Small intestine (tissue), 7 donors: Measurements from ENCODE around the gene RAD51B. TPM values are rescaled to one million over a fixed set of nuclear protein-coding genes. Genes with fewer than 3 reads are reported as not detected.

Experiments used
- DNase-seq, 2 donors: peaks; one replicate each; pipeline versions ENCODE4 v3.0.0 to v3.0.0-alpha.2; 2013
- FAIRE-seq: peaks from 2 replicates; lab custom pipeline; 2012; peaks lifted over from hg19 to GRCh38; lab: Jason Lieb, UNC
- H3K27ac ChIP-seq, 3 donors: one replicate each; pipeline ENCODE4 v1.5.1; 2013; ENCODE audit warnings: low read length in 2 of 3, mild to moderate bottlenecking in 2 of 3, control low read depth in 1 of 3, inconsistent platforms in 1 of 3, low read depth in 1 of 3, moderate library complexity in 1 of 3
- H3K27me3 ChIP-seq, 3 donors: one replicate each; pipeline ENCODE4 v1.6.1; 2013; ENCODE audit warnings: low read length in 3 of 3, inconsistent platforms in 1 of 3; ENCODE audit not compliant: control insufficient read depth in 3 of 3, insufficient read depth in 3 of 3
- H3K36me3 ChIP-seq, 3 donors: one replicate each; pipeline ENCODE4 v1.6.1; 2013; ENCODE audit warnings: low read length in 3 of 3, inconsistent platforms in 1 of 3, low read depth in 1 of 3, mild to moderate bottlenecking in 1 of 3, moderate library complexity in 1 of 3; ENCODE audit not compliant: control insufficient read depth in 3 of 3, insufficient read depth in 2 of 3
- H3K4me1 ChIP-seq, 3 donors: one replicate each; pipeline ENCODE4 v1.6.1; 2013; ENCODE audit warnings: low read length in 2 of 3, inconsistent platforms in 1 of 3, low read depth in 1 of 3, mild to moderate bottlenecking in 1 of 3, moderate library complexity in 1 of 3; ENCODE audit not compliant: control insufficient read depth in 3 of 3, insufficient read depth in 2 of 3
- H3K4me3 ChIP-seq, 3 donors: one replicate each; pipeline ENCODE4 v1.5.1; 2013; ENCODE audit warnings: low read length in 3 of 3, control low read depth in 1 of 3, inconsistent platforms in 1 of 3, low read depth in 1 of 3, mild to moderate bottlenecking in 1 of 3, moderate library complexity in 1 of 3
- H3K9me3 ChIP-seq, 2 donors: one replicate each; pipeline ENCODE4 v1.6.1; 2013; ENCODE audit warnings: low read depth in 1 of 2, low read length in 1 of 2; ENCODE audit not compliant: control insufficient read depth in 2 of 2, insufficient read depth in 1 of 2
- WGBS, 3 donors: extraction: QIAGEN DNeasy Blood & Tissue Kit; methylation state at CpG; one replicate each; pipeline ENCODE4 v1.1.7; 2013; 5-methylcytosine and 5-hydroxymethylcytosine counted together
- polyA plus RNA-seq, 4 donors: library from polyadenylated mRNA; stranded (reverse) in 3 of 4; unstranded in 1 of 4; fragments of 200-250 nt in 3 of 4; fragments of 120-200 nt in 1 of 4; gene quantifications; one replicate each; pipeline versions ENCODE4 v1.2.1 to v1.2.3, GENCODE V29; 2013
- donor health status: healthy with polysubstance abuse.
- donor health status: control.
- donor health status: control.
- donor health status: Bipolar disorder and iron deficiency.
- donor health status: healthy.

The RAD51B gene
- polyA plus RNA-seq, 4 donors = 1.1 to 9.0 (median 4.1) TPM

- H3K27ac ChIP-seq = peak overlapping the region in 1 of 3 donors; percentile 37
- DNase-seq (no peak), FAIRE-seq (no peak)
- WGBS, 3 donors = 86 to 93% (median 93%) methylated on average over 19 of the region's 19 CpGs
- H3K4me3 ChIP-seq = no peak overlapping the region
- H3K27me3 ChIP-seq = no peaks in the 10 kb centered on the region
- peaks cover 2 to 57% (median 3%) of the 10 kb centered on the region in 3 donors for H3K4me1 ChIP-seq
- H3K36me3 ChIP-seq = no peaks in the 10 kb centered on the region
- H3K9me3 ChIP-seq = no peaks in the 10 kb centered on the region
These were observed 812.7 kb downstream of the RAD51B start for GRCh38 chr14:68632054-68632895.

- Histone ChIP-seq H3K9me3 (no peaks in the 10 kb centered on the region), H3K36me3 (no peaks in the 10 kb centered on the region), H3K4me3 (no peak overlapping the region), H3K4me1 (peaks cover 0 to 57% (median 2%) of the 10 kb centered on the region in 3 donors), H3K27me3 (no peaks in the 10 kb centered on the region), H3K27ac (peak overlapping the region in 2 of 3 donors; percentile 55 to 79)
- FAIRE-seq (no peak), DNase-seq (no peak)
- 49 to 75% (median 74%) methylated on average over 15 of the region's 15 CpGs for WGBS, 3 donors
These were observed 813.8 kb downstream of the RAD51B start for GRCh38 chr14:68633131-68633991.

GRCh38 chr14:68634332-68634731 is 814.8 kb downstream of the RAD51B start:
- Histone ChIP-seq H3K27ac (no peak overlapping the region), H3K27me3 (no peaks in the 10 kb centered on the region), H3K4me1 (peaks cover 0 to 56% (median 0%) of the 10 kb centered on the region in 3 donors), H3K4me3 (no peak overlapping the region), H3K36me3 (no peaks in the 10 kb centered on the region), H3K9me3 (no peaks in the 10 kb centered on the region)
- no peak for DNase-seq
- FAIRE-seq = no peak
- 78 to 94% (median 86%) methylated on average over 9 of the region's 9 CpGs for WGBS, 3 donors

GRCh38 chr14:68634874-68635595 is 815.5 kb downstream of the RAD51B start:
- 85 to 92% (median 91%) methylated on average over 5 of the region's 5 CpGs for WGBS, 3 donors
- DNase-seq (no peak), FAIRE-seq (no peak)
- Histone ChIP-seq H3K9me3 (no peaks in the 10 kb centered on the region), H3K4me3 (no peak overlapping the region), H3K27ac (no peak overlapping the region), H3K27me3 (no peaks in the 10 kb centered on the region), H3K36me3 (no peaks in the 10 kb centered on the region), H3K4me1 (peaks cover 0 to 49% (median under 1%) of the 10 kb centered on the region in 3 donors)

GRCh38 chr14:68636597-68636996 is 817.0 kb downstream of the RAD51B start:
- Histone ChIP-seq H3K27ac (peak overlapping the region in 2 of 3 donors; percentile 42 to 69), H3K36me3 (no peaks in the 10 kb centered on the region), H3K27me3 (no peaks in the 10 kb centered on the region), H3K4me1 (peaks cover 0 to 33% (median 2%) of the 10 kb centered on the region in 3 donors), H3K4me3 (no peak overlapping the region), H3K9me3 (peaks cover 0 to 7% of the 10 kb centered on the region in 2 donors)
- no peak for FAIRE-seq
- DNase-seq = no peak
- 62 to 91% (median 81%) methylated on average over 5 of the region's 5 CpGs for WGBS, 3 donors

- FAIRE-seq = no peak
- Histone ChIP-seq H3K36me3 (no peaks in the 10 kb centered on the region), H3K4me3 (no peak overlapping the region), H3K4me1 (peaks cover 0 to 29% (median 2%) of the 10 kb centered on the region in 3 donors), H3K27ac (peak overlapping the region in 2 of 3 donors; percentile 56 to 69), H3K27me3 (no peaks in the 10 kb centered on the region), H3K9me3 (peaks cover 0 to 9% of the 10 kb centered on the region in 2 donors)
- WGBS, 3 donors = 69 to 85% (median 84%) methylated on average over 13 of the region's 13 CpGs
- DNase-seq = peak in 1 of 2 donors; percentile 27
These were observed 817.8 kb downstream of the RAD51B start for GRCh38 chr14:68637106-68638021.

GRCh38 chr14:68638141-68638999 is 818.8 kb downstream of the RAD51B start:
- FAIRE-seq = no peak
- Histone ChIP-seq H3K27ac (peak overlapping the region in 2 of 3 donors; percentile 56 to 69), H3K9me3 (peaks cover 0 to 9% of the 10 kb centered on the region in 2 donors), H3K27me3 (no peaks in the 10 kb centered on the region), H3K36me3 (no peaks in the 10 kb centered on the region), H3K4me1 (peaks cover 0 to 25% (median 2%) of the 10 kb centered on the region in 3 donors), H3K4me3 (no peak overlapping the region)
- WGBS, 3 donors = 65 to 82% (median 73%) methylated on average over 12 of the region's 12 CpGs
- peak; percentile 24 to 63 for DNase-seq
